A549 (cell line): Measurements from ENCODE around the gene SPECC1. TPM values are rescaled to one million over a fixed set of nuclear protein-coding genes. Genes with fewer than 3 reads are reported as not detected.

Experiments
- ATAC-seq, 2 experiments: fragments of 200-7000 bp in 1 of 2; fragments of >200 bp in 1 of 2; cut with Nextera tagmentation in 1 of 2; cut with Tn5 transposase in 1 of 2; 3 replicates each; pipeline versions ENCODE4 v1.8.0 to v1.9.1; 2018 to 2020; ENCODE audit warnings: mild to moderate bottlenecking in 1 of 2, moderate library complexity in 1 of 2
- CTCF ChIA-PET: fragments of 300-600 bp; sonication (Branson Sonifier 250); formaldehyde crosslinking; extraction: SDS; loops from one replicate; lab custom pipeline; 2021; ENCODE audit warnings: antibody characterized with exemption, inconsistent platforms; lab: Yijun Ruan, JAX
- POLR2A ChIA-PET: fragments of 350-600 bp; formaldehyde crosslinking; extraction: SDS; loops from one replicate; lab custom pipeline; 2021; ENCODE audit warnings: antibody characterized with exemption, inconsistent platforms; lab: Yijun Ruan, JAX
- DNase-seq, 2 experiments: peaks; one replicate each; pipeline versions ENCODE4 v3.0.0 to v3.0.0-alpha.2; 2011 to 2016; ENCODE audit warnings: low read depth in 1 of 2, low spot score in 1 of 2
- FAIRE-seq: peaks from 2 replicates; lab custom pipeline; 2011; peaks lifted over from hg19 to GRCh38; lab: Jason Lieb, UNC
- H3K27ac ChIP-seq, 2 experiments: fragments of >200 bp; sonication (Bioruptor Twin); formaldehyde crosslinking; 3 replicates each; pipeline ENCODE4 v1.5.1; 2016 to 2017
- H3K4me1 ChIP-seq: fragments of >200 bp; sonication (Bioruptor Twin); formaldehyde crosslinking; 3 replicates; pipeline ENCODE4 v1.6.1; 2016
- H3K4me2 ChIP-seq: fragments of >200 bp; sonication (Bioruptor Twin); formaldehyde crosslinking; 3 replicates; pipeline ENCODE4 v1.6.1; 2016
- H3K4me3 ChIP-seq: fragments of >200 bp; sonication (Bioruptor Twin); formaldehyde crosslinking; 3 replicates; pipeline ENCODE4 v1.5.1; 2016
- H3K9me3 ChIP-seq: fragments of >200 bp; sonication (Bioruptor Twin); formaldehyde crosslinking; 3 replicates; pipeline ENCODE4 v1.6.1; 2016
- CBX2 ChIP-seq: fragments of 200-600 bp; sonication (generic); IDR thresholded peaks from 2 replicates; pipeline ENCODE4 v1.6.1; 2016; ENCODE audit warnings: low read depth, mild to moderate bottlenecking, borderline replicate concordance
- CBX8 ChIP-seq: fragments of 200-600 bp; sonication (generic); IDR thresholded peaks from 2 replicates; pipeline ENCODE4 v1.6.1; 2016
- CEBPB ChIP-seq, 2 experiments: fragments of >200 bp in 1 of 2; sonication (Bioruptor Twin) in 1 of 2; formaldehyde crosslinking in 1 of 2; IDR thresholded peaks; 2 replicates each; pipeline ENCODE4 v1.6.1; 2012 to 2016
- CHD4 ChIP-seq: fragments of 200-600 bp; sonication (generic); IDR thresholded peaks from 2 replicates; pipeline ENCODE4 v1.6.1; 2016; ENCODE audit warnings: antibody characterized with exemption, mild to moderate bottlenecking, borderline replicate concordance
- CTCF ChIP-seq: fragments of >200 bp; sonication (Bioruptor Twin); formaldehyde crosslinking; IDR thresholded peaks from 3 replicates; pipeline ENCODE4 v1.5.1; 2016
- E2F6 ChIP-seq: IDR thresholded peaks from 2 replicates; pipeline ENCODE4 v1.6.1; 2012; ENCODE audit warnings: low read depth, borderline replicate concordance
- EHMT2 ChIP-seq: fragments of 200-600 bp; sonication (generic); IDR thresholded peaks from 2 replicates; pipeline ENCODE4 v1.6.1; 2016; ENCODE audit warnings: antibody characterized with exemption, low read depth, mild to moderate bottlenecking, moderate library complexity
- ELK1 ChIP-seq: fragments of 150-350 bp; IDR thresholded peaks from 2 replicates; pipeline ENCODE4 v1.6.1; 2014; ENCODE audit warnings: low read depth, mild to moderate bottlenecking, low read length
- GATA3 ChIP-seq: IDR thresholded peaks from 2 replicates; pipeline ENCODE4 v1.6.1; 2012; ENCODE audit warnings: borderline replicate concordance
- HDAC2 ChIP-seq: fragments of 200-600 bp; sonication (generic); IDR thresholded peaks from 2 replicates; pipeline ENCODE4 v1.6.1; 2016
- JUN ChIP-seq, 2 experiments: fragments of >200 bp; sonication (Bioruptor Twin); formaldehyde crosslinking; IDR thresholded peaks; 2 replicates in 1 of 2; 3 replicates in 1 of 2; pipeline ENCODE4 v1.6.1; 2016 to 2017
- KDM1A ChIP-seq: fragments of 200-600 bp; sonication (generic); IDR thresholded peaks from 2 replicates; pipeline ENCODE4 v1.6.1; 2016; ENCODE audit warnings: low read depth, mild to moderate bottlenecking
- MAX ChIP-seq: IDR thresholded peaks from 2 replicates; pipeline ENCODE4 v1.6.1; 2012
- MAZ ChIP-seq: fragments of 150-350 bp; IDR thresholded peaks from 2 replicates; pipeline ENCODE4 v1.6.1; 2014; ENCODE audit warnings: antibody characterized with exemption, low read depth, low read length, borderline replicate concordance
- NPAS2 ChIP-seq: fragments of 250-450 bp; sonication (Bioruptor Pico); IDR thresholded peaks from 2 replicates; pipeline ENCODE4 v1.8.0; 2022; ENCODE audit warnings: mild to moderate bottlenecking, moderate library complexity, borderline replicate concordance
- NR3C1 ChIP-seq: fragments of >200 bp; sonication (Bioruptor Twin); formaldehyde crosslinking; IDR thresholded peaks from 3 replicates; pipeline ENCODE4 v1.6.1; 2017
- PBX3 ChIP-seq: IDR thresholded peaks from 2 replicates; pipeline ENCODE4 v1.6.1; 2012
- PHF8 ChIP-seq: fragments of 200-600 bp; sonication (generic); IDR thresholded peaks from 2 replicates; pipeline ENCODE4 v1.6.1; 2016; ENCODE audit warnings: low read depth, mild to moderate bottlenecking, antibody characterized with exemption, moderate library complexity, borderline replicate concordance
- POLR2A ChIP-seq: IDR thresholded peaks from 2 replicates; pipeline ENCODE4 v1.6.1; 2012; ENCODE audit warnings: mild to moderate bottlenecking, low read length
- RAD21 ChIP-seq, 2 experiments: fragments of >200 bp in 1 of 2; sonication (Bioruptor Twin) in 1 of 2; formaldehyde crosslinking in 1 of 2; IDR thresholded peaks in 1 of 2; conservative IDR thresholded peaks in 1 of 2; 2 replicates in 1 of 2; 3 replicates in 1 of 2; pipeline ENCODE4 v1.6.1; 2012 to 2018; ENCODE audit warnings: inconsistent platforms in 1 of 2
- RARB ChIP-seq: fragments of 250-450 bp; sonication (Bioruptor Pico); IDR thresholded peaks from 2 replicates; pipeline ENCODE4 v1.8.0; 2021; ENCODE audit warnings: mild to moderate bottlenecking, moderate library complexity
- REST ChIP-seq: fragments of 200-600 bp; sonication (generic); IDR thresholded peaks from 2 replicates; pipeline ENCODE4 v1.6.1; 2016; ENCODE audit warnings: antibody characterized with exemption, mild to moderate bottlenecking, moderate library complexity
- RNF2 ChIP-seq: fragments of 200-600 bp; sonication (generic); IDR thresholded peaks from 2 replicates; pipeline ENCODE4 v1.6.1; 2016; ENCODE audit warnings: low read depth, mild to moderate bottlenecking, antibody characterized with exemption, moderate library complexity, borderline replicate concordance
- SMC3 ChIP-seq: fragments of >200 bp; sonication (Bioruptor Twin); formaldehyde crosslinking; IDR thresholded peaks from 3 replicates; pipeline ENCODE4 v1.6.1; 2018; ENCODE audit warnings: inconsistent platforms
- ZNF302 ChIP-seq: fragments of 250-450 bp; sonication (Bioruptor Pico); IDR thresholded peaks from 2 replicates; pipeline ENCODE4 v1.9.0; 2021; ENCODE audit warnings: inconsistent platforms, mild to moderate bottlenecking, moderate library complexity
- WGBS: methylation state at CpG from one replicate; pipeline ENCODE4 v1.1.6; 2017; ENCODE audit errors: missing lambda C conversion rate; 5-methylcytosine and 5-hydroxymethylcytosine counted together
- polyA plus RNA-seq, 4 experiments: library from polyadenylated mRNA; depleted of rRNA in 3 of 4; stranded (reverse); fragments of >200 nt; fragmentation: RNase III in 1 of 4; extraction: RNeasy Plus Mini Kit Qiagen cat#74134 plus additional on column Dnase treatment in 1 of 4; gene quantifications; 2 replicates in 3 of 4; 3 replicates in 1 of 4; pipeline ENCODE4 v1.2.3, GENCODE V29; 2011 to 2017

Gene SPECC1
- polyA plus RNA-seq, 2 of the 4 experiments (the other 2 are of a cell fraction), result 45.1 to 66.2 TPM

GRCh38 chr17:19978209-19978802 is 30.9 kb upstream of the SPECC1 start:
- Histone ChIP-seq H3K4me3 (peak overlapping the region; percentile 76), H3K9me3 (no peaks in the 10 kb centered on the region)
- POLR2A ChIA-PET, result interaction anchor here (0.6 to 1.9 kb wide), 7 partner anchors 10 to 75 kb away, joined by 3 to 12 read pairs (median 4); partner anchors contain the start of gene SPECC1
- 82% methylated on average over 22 of the region's 22 CpGs for WGBS
- no peak for TF ChIP-seq CEBPB (IDR thresholded peaks at IDR 0.05)
- no peak for TF ChIP-seq REST
- TF ChIP-seq JUN (IDR thresholded peaks at IDR 0.05), result no peak
- no peak for TF ChIP-seq PBX3
- no peak for TF ChIP-seq NR3C1
- no peak for TF ChIP-seq RARB (CRISPR knock-in tag)
- TF ChIP-seq ZNF302 (CRISPR knock-in tag), result no peak
- no peak for TF ChIP-seq CTCF
- no peak for TF ChIP-seq POLR2A
- TF ChIP-seq MAZ, result no peak
- no peak for TF ChIP-seq E2F6
- TF ChIP-seq GATA3, result no peak
- no peak for TF ChIP-seq CBX2
- TF ChIP-seq KDM1A, result no peak
- TF ChIP-seq RNF2, result 0 out of 2 replicates have a peak, but pooled peaks have one; percentile 52
- TF ChIP-seq PHF8, result peak; percentile 9; the same call in 1 of the 2 replicates
- TF ChIP-seq CHD4, result 0 out of 2 replicates have a peak, but pooled peaks have one; percentile 83
- TF ChIP-seq CBX8, result no peak
- peak; percentile 62; the same call in 1 of the 2 replicates for TF ChIP-seq HDAC2
- TF ChIP-seq, all 56 proteins: peak for 4
- H3K4me1 ChIP-seq, result peaks cover 18% of the 10 kb centered on the region
- ATAC-seq (no peak), FAIRE-seq (no peak), DNase-seq (no peak)
- H3K27ac ChIP-seq, result peak overlapping the region; percentile 85 to 93
- peak overlapping the region; percentile 85 for H3K4me2 ChIP-seq
- CTCF ChIA-PET, result interaction anchor here (0.6 to 2.1 kb wide), 6 partner anchors 14 to 141 kb away, joined by 3 to 11 read pairs (median 4); partner anchors contain the start of gene SPECC1

- ChIA-PET CTCF (interaction anchor here (1.5 to 6.3 kb wide), 4 partner anchors 14 to 31 kb away, joined by 5 to 65 read pairs (median 8); partner anchors contain the start of gene SPECC1), POLR2A (interaction anchor here (0.6 to 1.9 kb wide), 2 partner anchors 31 to 75 kb away, joined by 3 to 6 read pairs; no protein-coding TSS in a partner anchor)
- FAIRE-seq, result no peak
These were observed 30.4 kb upstream of the SPECC1 start for GRCh38 chr17:19978805-19979211.

More at GRCh38 chr17:19978805-19979211, 30.4 kb upstream of the SPECC1 start:
- no peak for DNase-seq
- no peak overlapping the region; the same call in 2 of the 3 replicates for H3K4me2 ChIP-seq
- H3K27ac ChIP-seq, result peak overlapping the region in 1 of 2 experiments; percentile 93; a peak in 1 of 6 replicates
- ATAC-seq, result no peak
- no peak overlapping the region for H3K4me3 ChIP-seq
- H3K4me1 ChIP-seq, result peaks cover 18% of the 10 kb centered on the region
- TF ChIP-seq EHMT2 (no peak), JUN (IDR thresholded peaks at IDR 0.05) (no peak), NPAS2 (CRISPR knock-in tag) (no peak), ZNF302 (CRISPR knock-in tag) (no peak), SMC3 (no peak), RAD21 (conservative IDR thresholded peaks at IDR 0.05 in 1 of 2, IDR thresholded peaks at IDR 0.05 in 1 of 2) (no peak), ELK1 (no peak), MAX (no peak)
- 94% methylated on average over 13 of the region's 13 CpGs for WGBS
- H3K9me3 ChIP-seq, result no peaks in the 10 kb centered on the region
